Nasal cavity respiratory epithelium epithelial cell of viscerocranial mucosa (primary cell): ENCODE measurements around the gene POTEB. TPM values are rescaled to one million over a fixed set of nuclear protein-coding genes. Genes with fewer than 3 reads are reported as not detected.

ENCODE experiments used
- total RNA-seq: library from RNA; depleted of rRNA; stranded (reverse); fragments of >200 nt; gene quantifications from 2 replicates; pipeline ENCODE4 v1.2.3, GENCODE V29; 2014

Gene POTEB
- total RNA-seq, result not detected in 2 replicates

GRCh38 chr15:21877635-21878034, at the start of gene POTEB:
TSS of gene POTEB (minus strand) at chr15:21877735. CDS start at chr15:21877246, 489 bp downstream.

Other genes starting within 250 kb of the POTEB start
- gene OR4M2, start 202.8 kb upstream of the POTEB start, total RNA-seq, result not detected in 2 replicates